ENCODE results near the gene PDGFD. TPM values are rescaled to one million over a fixed set of nuclear protein-coding genes. Genes with fewer than 3 reads are reported as not detected.

Gene PDGFD
- total RNA-seq, 1 donor from 2014 or later: 3.4 TPM

DNA sequence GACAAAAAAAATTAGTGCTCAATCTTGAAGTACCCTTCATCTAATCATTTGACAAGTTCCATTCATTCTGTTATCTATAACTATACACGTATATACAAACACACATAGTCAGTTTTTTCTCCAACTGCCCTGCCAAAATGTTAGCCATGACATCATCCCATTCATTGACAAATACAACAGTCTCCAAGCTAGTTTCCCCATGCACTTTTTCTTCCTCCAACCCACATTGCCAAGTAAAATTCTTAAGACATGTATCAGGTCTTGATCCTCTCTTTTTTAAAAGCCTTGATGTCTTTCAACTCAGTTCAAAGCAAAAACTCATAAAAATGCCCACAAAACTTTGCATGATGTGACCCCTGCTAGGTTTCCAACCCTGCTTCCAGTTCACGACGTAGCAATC is 69.4 kb downstream of the PDGFD start:
- no peak for DNase-seq (ENCODE audit: low read depth)
- no peaks in the 10 kb centered on the region for H3K27me3 ChIP-seq (ENCODE audit: control insufficient read depth, insufficient read depth, low read length)
- H3K4me3 ChIP-seq (ENCODE audit: low read depth, low read length): no peak overlapping the region
- TF ChIP-seq, protein P1, sequence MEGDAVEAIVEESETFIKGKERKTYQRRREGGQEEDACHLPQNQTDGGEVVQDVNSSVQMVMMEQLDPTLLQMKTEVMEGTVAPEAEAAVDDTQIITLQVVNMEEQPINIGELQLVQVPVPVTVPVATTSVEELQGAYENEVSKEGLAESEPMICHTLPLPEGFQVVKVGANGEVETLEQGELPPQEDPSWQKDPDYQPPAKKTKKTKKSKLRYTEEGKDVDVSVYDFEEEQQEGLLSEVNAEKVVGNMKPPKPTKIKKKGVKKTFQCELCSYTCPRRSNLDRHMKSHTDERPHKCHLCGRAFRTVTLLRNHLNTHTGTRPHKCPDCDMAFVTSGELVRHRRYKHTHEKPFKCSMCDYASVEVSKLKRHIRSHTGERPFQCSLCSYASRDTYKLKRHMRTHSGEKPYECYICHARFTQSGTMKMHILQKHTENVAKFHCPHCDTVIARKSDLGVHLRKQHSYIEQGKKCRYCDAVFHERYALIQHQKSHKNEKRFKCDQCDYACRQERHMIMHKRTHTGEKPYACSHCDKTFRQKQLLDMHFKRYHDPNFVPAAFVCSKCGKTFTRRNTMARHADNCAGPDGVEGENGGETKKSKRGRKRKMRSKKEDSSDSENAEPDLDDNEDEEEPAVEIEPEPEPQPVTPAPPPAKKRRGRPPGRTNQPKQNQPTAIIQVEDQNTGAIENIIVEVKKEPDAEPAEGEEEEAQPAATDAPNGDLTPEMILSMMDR (IDR thresholded peaks at IDR 0.05; ENCODE audit: insufficient read depth, low read length, poor library complexity, severe bottlenecking): no peak
- no peaks in the 10 kb centered on the region for H3K36me3 ChIP-seq (ENCODE audit: control insufficient read depth, insufficient read depth, low read length)

DNA sequence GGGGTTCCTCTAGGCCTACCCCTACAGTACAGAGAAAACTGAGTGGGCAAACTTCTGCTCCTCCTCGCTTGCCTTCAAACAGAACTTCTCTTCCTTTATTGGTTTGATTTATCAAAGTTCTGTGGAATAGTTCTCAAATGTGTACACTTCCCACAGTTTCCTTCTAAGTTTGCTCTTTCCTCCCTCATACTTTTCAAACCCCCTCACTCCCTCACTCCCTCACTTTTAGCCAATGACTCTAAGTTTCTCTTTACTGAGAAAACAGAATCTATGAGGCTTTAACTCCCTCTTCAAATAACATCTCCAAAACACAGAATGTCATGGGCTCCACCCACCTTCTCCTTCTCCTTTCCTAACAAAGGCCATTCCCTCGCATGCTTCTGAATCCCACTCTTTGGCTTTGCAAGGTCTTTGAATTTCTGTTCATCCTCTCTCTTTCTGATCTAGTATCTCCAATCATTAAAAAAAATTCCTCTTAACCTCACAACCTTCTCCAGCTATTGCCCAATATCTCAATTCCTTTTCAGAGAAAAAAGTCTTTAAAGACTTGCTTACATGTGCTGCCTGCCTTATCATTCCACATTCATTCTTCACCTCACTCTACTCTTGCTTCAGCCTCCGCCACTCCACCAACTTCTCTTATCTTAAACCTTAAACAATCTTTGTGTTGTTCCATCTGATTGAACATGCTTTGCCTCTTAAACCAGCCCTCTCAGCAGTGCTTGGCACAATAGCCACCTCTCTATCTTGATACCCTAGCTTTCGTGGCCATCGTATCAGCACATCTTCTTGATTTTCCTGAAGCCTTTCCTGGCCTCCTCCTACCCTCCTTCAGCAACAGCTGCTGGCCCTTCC is 70.3 kb downstream of the PDGFD start:
- DNase-seq (ENCODE audit: low read depth): no peak

DNA sequence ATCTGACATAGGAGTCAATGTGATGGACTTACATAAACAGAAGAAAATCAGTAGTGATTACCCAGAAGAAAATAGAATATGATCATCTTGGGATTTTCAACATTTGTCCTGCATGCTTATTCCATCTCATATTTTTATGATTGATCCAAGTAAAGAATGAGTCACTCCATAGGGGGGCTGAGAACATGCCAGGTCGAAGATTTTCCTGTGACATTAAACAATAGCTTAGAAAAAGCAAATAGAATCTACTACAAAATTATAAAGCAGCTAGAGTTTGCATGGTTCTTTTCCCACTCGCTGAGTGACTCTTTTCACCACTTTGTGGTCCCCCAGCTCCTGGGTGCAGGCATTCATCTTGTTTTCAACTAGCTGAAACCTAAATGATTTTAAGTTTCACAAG is 71.2 kb downstream of the PDGFD start:
- H3K36me3 ChIP-seq (ENCODE audit: control insufficient read depth, insufficient read depth, low read length): no peaks in the 10 kb centered on the region
- TF ChIP-seq, protein P1 (IDR thresholded peaks at IDR 0.05; ENCODE audit: insufficient read depth, low read length, poor library complexity, severe bottlenecking): no peak
- DNase-seq (ENCODE audit: low read depth): no peak
- no peaks in the 10 kb centered on the region for H3K27me3 ChIP-seq (ENCODE audit: control insufficient read depth, insufficient read depth, low read length)
- H3K4me3 ChIP-seq (ENCODE audit: low read depth, low read length): no peak overlapping the region

More for the DNA sequence above, 70.3 kb downstream of the PDGFD start:
- Histone ChIP-seq H3K36me3 (ENCODE audit: control insufficient read depth, insufficient read depth, low read length) (no peaks in the 10 kb centered on the region), H3K27me3 (ENCODE audit: control insufficient read depth, insufficient read depth, low read length) (no peaks in the 10 kb centered on the region), H3K4me3 (ENCODE audit: low read depth, low read length) (no peak overlapping the region)
- TF ChIP-seq, protein P1 (IDR thresholded peaks at IDR 0.05; ENCODE audit: insufficient read depth, low read length, poor library complexity, severe bottlenecking): no peak

- TF ChIP-seq, protein P1 (IDR thresholded peaks at IDR 0.05; ENCODE audit: insufficient read depth, low read length, poor library complexity, severe bottlenecking): no peak
- Histone ChIP-seq H3K36me3 (ENCODE audit: control insufficient read depth, insufficient read depth, low read length) (no peaks in the 10 kb centered on the region), H3K27me3 (ENCODE audit: control insufficient read depth, insufficient read depth, low read length) (no peaks in the 10 kb centered on the region), H3K4me3 (ENCODE audit: low read depth, low read length) (no peak overlapping the region)
- no peak for DNase-seq (ENCODE audit: low read depth)
These were observed 72.5 kb downstream of the PDGFD start for GRCh38 chr11:104091281-104092096.

GRCh38 chr11:104090767-104091166 is 73.2 kb downstream of the PDGFD start:
- no peaks in the 10 kb centered on the region for H3K27me3 ChIP-seq (ENCODE audit: control insufficient read depth, insufficient read depth, low read length)
- no peak for DNase-seq (ENCODE audit: low read depth)
- TF ChIP-seq, protein P1 (IDR thresholded peaks at IDR 0.05; ENCODE audit: insufficient read depth, low read length, poor library complexity, severe bottlenecking): no peak
- H3K4me3 ChIP-seq (ENCODE audit: low read depth, low read length): no peak overlapping the region
- H3K36me3 ChIP-seq (ENCODE audit: control insufficient read depth, insufficient read depth, low read length): no peaks in the 10 kb centered on the region

Measured in kidney epithelial cell (primary cell).